Measurements from ENCODE around the gene RCAN3. TPM values are rescaled to one million over a fixed set of nuclear protein-coding genes. Genes with fewer than 3 reads are reported as not detected.

Gene RCAN3
- total and polyA plus RNA-seq, 2 of the 4 experiments (the other 2 are of a cell fraction): 4.0 to 5.9 TPM

- intact Hi-C loops (cut with micrococcal nuclease): loop anchor here (1.0 kb wide), 1 partner anchor 47 kb away; no protein-coding TSS in a partner anchor
- DNase-seq (no peak), ATAC-seq (ENCODE audit: low read depth) (no peak)
- Histone ChIP-seq H4K20me1 (ENCODE audit: insufficient read depth, low read length) (no peaks in the 10 kb centered on the region), H2AK9ac (replicated peaks; ENCODE audit: low read depth, low read length, poor library complexity) (no peak overlapping the region), H3K79me1 (ENCODE audit: low read depth in 1 of 2, low read length in 2 of 2) (no peaks in the 10 kb centered on the region), H3K56ac (ENCODE audit: extremely low read depth, insufficient read depth, low read length) (no peak overlapping the region), H4K8ac (ENCODE audit: low read depth in 2 of 2, low read length in 2 of 2) (no peak overlapping the region), H2AFZ (replicated peaks; ENCODE audit: low read length, poor library complexity) (no peak overlapping the region), H3K4ac (ENCODE audit: low read depth, low read length) (no peak overlapping the region), H3K9ac (ENCODE audit: low read depth, low read length) (no peak overlapping the region), H3K9me1 (ENCODE audit: insufficient read depth, low read length) (no peaks in the 10 kb centered on the region), H3K36me3 (ENCODE audit: control insufficient read depth, insufficient read depth, low read length) (no peaks in the 10 kb centered on the region), H3K4me2 (ENCODE audit: low read depth, low read length) (no peak overlapping the region), H2AK5ac (ENCODE audit: low read depth, low read length) (no peak overlapping the region), H3K27me3 (ENCODE audit: control insufficient read depth, insufficient read depth, low read length) (peaks cover 13% of the 10 kb centered on the region), H3K23ac (ENCODE audit: low read depth, low read length) (no peak overlapping the region), H4K91ac (ENCODE audit: insufficient read depth, low read depth, low read length) (no peak overlapping the region), H2BK15ac (ENCODE audit: low read depth, low read length) (no peak overlapping the region), H3K4me1 (ENCODE audit: control insufficient read depth, insufficient read depth, low read length) (no peaks in the 10 kb centered on the region), H3K27ac (ENCODE audit: insufficient read depth, low read length) (no peak overlapping the region), H3K14ac (replicated peaks; ENCODE audit: low read depth, low read length) (no peak overlapping the region), H4K5ac (ENCODE audit: low read depth, low read length) (no peak overlapping the region), H3K18ac (ENCODE audit: low read depth, low read length) (no peak overlapping the region), H2BK120ac (ENCODE audit: low read depth, low read length) (no peak overlapping the region), H2BK20ac (ENCODE audit: low read depth, low read length) (no peak overlapping the region), H3K9me3 (ENCODE audit: control insufficient read depth, insufficient read depth, low read length) (peaks cover 9% of the 10 kb centered on the region), H2BK5ac (ENCODE audit: low read depth, low read length, poor library complexity, severe bottlenecking) (no peak overlapping the region), H3K4me3 (ENCODE audit: insufficient read depth, low read depth, low read length) (no peak overlapping the region)
- POLR2A ChIA-PET (ENCODE audit: unreplicated experiment): no interaction called here
- in situ Hi-C loops (cut with MboI; ENCODE audit: low sequenced_read_pairs): no loop called here
- CTCF ChIA-PET: interaction anchor here (1.3 kb wide), 1 partner anchor 9 kb away, joined by 4 read pairs; no protein-coding TSS in a partner anchor
- WGBS, 2 experiments (ENCODE audit: extremely low coverage in 2 of 2, insufficient read length in 1 of 2): 67% methylated on average over 4 of the region's 13 CpGs; no CpG with 5 or more reads in 1 of the 2 experiments
- TF ChIP-seq CTCF (conservative IDR thresholded peaks at IDR 0.05; ENCODE audit: low read depth, low read length) (no peak), BHLHE40 (IDR thresholded peaks at IDR 0.05; ENCODE audit: low read depth, low read length) (no peak), RCOR1 (IDR thresholded peaks at IDR 0.05; ENCODE audit: insufficient replicate concordance, low read length) (no peak), RAD21 (IDR thresholded peaks at IDR 0.05; ENCODE audit: low read length) (no peak), CEBPB (IDR thresholded peaks at IDR 0.05; ENCODE audit: low read depth, low read length) (no peak), MAFK (IDR thresholded peaks at IDR 0.05; ENCODE audit: low read depth, low read length) (no peak), SMC3 (IDR thresholded peaks at IDR 0.05; ENCODE audit: low read depth, low read length) (no peak), FOS (IDR thresholded peaks at IDR 0.05; ENCODE audit: low read depth, low read length) (no peak), ELK1 (IDR thresholded peaks at IDR 0.05; ENCODE audit: borderline replicate concordance, low read depth, low read length) (no peak), MXI1 (IDR thresholded peaks at IDR 0.05; ENCODE audit: borderline replicate concordance, low read depth, low read length) (no peak), POLR2A (IDR thresholded peaks at IDR 0.05; ENCODE audit: low read depth, low read length) (no peak), RFX5 (IDR thresholded peaks at IDR 0.05; ENCODE audit: low read depth, low read length) (no peak), USF2 (IDR thresholded peaks at IDR 0.05; ENCODE audit: low read depth, low read length) (no peak)
- dilution Hi-C loops (cut with HindIII; ENCODE audit: low sequenced_read_pairs, unreplicated experiment): no loop called here
- no TSS peak for BruUV-seq (replicated peaks)
Measured at GRCh38 chr1:24489674-24490073, 13.0 kb upstream of the RCAN3 start.

All from IMR-90 (cell line).